Gastroesophageal sphincter (tissue), 4 donors: ENCODE measurements around the gene CEBPB. TPM values are rescaled to one million over a fixed set of nuclear protein-coding genes. Genes with fewer than 3 reads are reported as not detected.

Source experiments
- ATAC-seq: fragments of 150-250 bp; one replicate; pipeline ENCODE4 v1.9.1; 2016; ENCODE audit warnings: mild to moderate bottlenecking, moderate library complexity
- H3K27ac ChIP-seq, 4 donors: fragments of 200-600 bp; sonication (generic) in 3 of 4; 1 replicate in 3 of 4; 2 replicates in 1 of 4; pipeline ENCODE4 v1.5.1; 2016 to 2019
- H3K27me3 ChIP-seq: fragments of 200-600 bp; sonication (generic); one replicate; pipeline ENCODE4 v1.5.1; 2019
- H3K36me3 ChIP-seq, 2 donors: fragments of 200-600 bp; sonication (generic); one replicate each; pipeline ENCODE4 v1.5.1; 2019; ENCODE audit warnings: control low read depth in 1 of 2
- H3K4me1 ChIP-seq, 3 donors: fragments of 200-600 bp; sonication (generic); 1 replicate in 2 of 3; 2 replicates in 1 of 3; pipeline ENCODE4 v1.5.1; 2016 to 2019; ENCODE audit warnings: control low read depth in 2 of 3
- H3K4me3 ChIP-seq, 2 donors: fragments of 200-600 bp; sonication (generic); one replicate each; pipeline ENCODE4 v1.5.1; 2019; ENCODE audit warnings: mild to moderate bottlenecking in 1 of 2, moderate library complexity in 1 of 2
- H3K9me3 ChIP-seq, 3 donors: fragments of 200-600 bp; sonication (generic); one replicate each; pipeline ENCODE4 v1.5.1; 2017 to 2019; ENCODE audit warnings: control low read depth in 2 of 3
- CTCF ChIP-seq, 4 experiments: fragments of 200-600 bp in 2 of 4; fragments of 450-650 bp in 2 of 4; sonication (generic) in 1 of 4; IDR thresholded peaks; one replicate each; pipeline ENCODE4 v1.5.1; 2017 to 2019; ENCODE audit warnings: antibody characterized with exemption in 4 of 4, mild to moderate bottlenecking in 2 of 4, moderate library complexity in 2 of 4
- EP300 ChIP-seq: sonication (generic); formaldehyde crosslinking; IDR thresholded peaks from one replicate; pipeline ENCODE4 v1.6.1; 2017; ENCODE audit warnings: antibody characterized with exemption, mild to moderate bottlenecking
- POLR2A ChIP-seq, 2 donors: fragments of 450-650 bp; IDR thresholded peaks; one replicate each; pipeline ENCODE4 v1.6.1; 2017; ENCODE audit warnings: antibody characterized with exemption in 2 of 2, mild to moderate bottlenecking in 2 of 2, moderate library complexity in 1 of 2
- POLR2AphosphoS5 ChIP-seq: sonication (generic); formaldehyde crosslinking; IDR thresholded peaks from one replicate; pipeline ENCODE4 v1.6.1; 2017; ENCODE audit warnings: antibody characterized with exemption
- WGBS, 2 donors: methylation state at CpG; one replicate each; pipeline ENCODE4 v1.1.5; 2018; ENCODE audit warnings: low coverage in 1 of 2; 5-methylcytosine and 5-hydroxymethylcytosine counted together
- total RNA-seq, 4 donors: library from RNA; depleted of rRNA; stranded (reverse); fragments of >200 nt; gene quantifications; one replicate each; pipeline ENCODE4 v1.1.0, GENCODE V29; 2016

The CEBPB gene
- total RNA-seq, 4 donors from 2014 or later = 85.2 to 125 (median 108) TPM

- Histone ChIP-seq H3K36me3 (peaks cover 0 to 25% of the 10 kb centered on the region in 2 donors), H3K4me3 (peak overlapping the region; percentile 71 to 97), H3K27me3 (no peaks in the 10 kb centered on the region), H3K9me3 (no peaks in the 10 kb centered on the region), H3K27ac (peak overlapping the region; percentile 94 to 100 (median 100)), H3K4me1 (peaks cover 0 to 62% (median 8%) of the 10 kb centered on the region in 3 donors)
- ATAC-seq = peak; percentile 22
- TF ChIP-seq POLR2A (IDR thresholded peaks at IDR 0.05) = no peak
- peak in 1 of 4 experiments; percentile 0 for TF ChIP-seq CTCF (IDR thresholded peaks at IDR 0.05)
- TF ChIP-seq POLR2AphosphoS5 = peak; percentile 3
- TF ChIP-seq EP300 = no peak
- no CpG with 5 or more reads among the region's 69 CpGs for WGBS, 2 donors
These were observed 474 bp downstream of the CEBPB start for GRCh38 chr20:50191065-50191543.

- Histone ChIP-seq H3K27me3 (no peaks in the 10 kb centered on the region), H3K9me3 (no peaks in the 10 kb centered on the region), H3K27ac (peak overlapping the region; percentile 94 to 100 (median 100)), H3K4me1 (peaks cover 0 to 57% (median 8%) of the 10 kb centered on the region in 3 donors), H3K36me3 (peaks cover 0 to 25% of the 10 kb centered on the region in 2 donors), H3K4me3 (peak overlapping the region; percentile 71 to 97)
- no peak for ATAC-seq
- TF ChIP-seq EP300 (no peak), CTCF (IDR thresholded peaks at IDR 0.05) (peak in 3 of 4 experiments; percentile 38 to 79 (median 63)), POLR2AphosphoS5 (peak; percentile 48), POLR2A (IDR thresholded peaks at IDR 0.05) (peak; percentile 9 to 62)
- WGBS, 2 donors = 1% methylated on average over 12 of the region's 96 CpGs; no CpG with 5 or more reads in 1 of the 2 donors
These were observed 1.1 kb downstream of the CEBPB start for GRCh38 chr20:50191544-50192363.

GRCh38 chr20:50192364-50193198 lies 2.0 kb downstream of the CEBPB start:
- no peaks in the 10 kb centered on the region for H3K9me3 ChIP-seq
- peak overlapping the region; percentile 94 to 100 (median 100) for H3K27ac ChIP-seq
- peak overlapping the region; percentile 71 to 97 for H3K4me3 ChIP-seq
- 2 to 3% methylated on average over 18 to 23 of the region's 25 CpGs for WGBS, 2 donors
- peaks cover 0 to 49% (median 8%) of the 10 kb centered on the region in 3 donors for H3K4me1 ChIP-seq
- ATAC-seq = no peak
- H3K27me3 ChIP-seq = no peaks in the 10 kb centered on the region
- TF ChIP-seq POLR2AphosphoS5 (peak; percentile 94), EP300 (no peak), CTCF (IDR thresholded peaks at IDR 0.05) (no peak), POLR2A (IDR thresholded peaks at IDR 0.05) (peak in 1 of 2 donors; percentile 11)
- peaks cover 0 to 25% of the 10 kb centered on the region in 2 donors for H3K36me3 ChIP-seq

GRCh38 chr20:50193199-50193835 lies 2.7 kb downstream of the CEBPB start:
- Histone ChIP-seq H3K4me1 (peaks cover 0 to 45% (median 8%) of the 10 kb centered on the region in 3 donors), H3K36me3 (peaks cover 0 to 25% of the 10 kb centered on the region in 2 donors), H3K4me3 (peak overlapping the region; percentile 71 to 97), H3K9me3 (no peaks in the 10 kb centered on the region), H3K27me3 (no peaks in the 10 kb centered on the region), H3K27ac (peak overlapping the region; percentile 94 to 100 (median 100))
- 41 to 50% methylated on average over 5 of the region's 10 CpGs for WGBS, 2 donors
- TF ChIP-seq POLR2A (IDR thresholded peaks at IDR 0.05) (peak; percentile 12 to 18), CTCF (IDR thresholded peaks at IDR 0.05) (no peak), POLR2AphosphoS5 (peak; percentile 35)
- no peak for ATAC-seq
